HG03103 (cell line): Measurements from ENCODE around the gene NXPE3.

Experiments
- ATAC-seq: cut with Tn5 transposase; IDR thresholded peaks from one replicate; pipeline ENCODE4 v1.9.1; 2021; ENCODE audit warnings: low read depth; ENCODE audit not compliant: unreplicated experiment

NXPE3 gene

DNA sequence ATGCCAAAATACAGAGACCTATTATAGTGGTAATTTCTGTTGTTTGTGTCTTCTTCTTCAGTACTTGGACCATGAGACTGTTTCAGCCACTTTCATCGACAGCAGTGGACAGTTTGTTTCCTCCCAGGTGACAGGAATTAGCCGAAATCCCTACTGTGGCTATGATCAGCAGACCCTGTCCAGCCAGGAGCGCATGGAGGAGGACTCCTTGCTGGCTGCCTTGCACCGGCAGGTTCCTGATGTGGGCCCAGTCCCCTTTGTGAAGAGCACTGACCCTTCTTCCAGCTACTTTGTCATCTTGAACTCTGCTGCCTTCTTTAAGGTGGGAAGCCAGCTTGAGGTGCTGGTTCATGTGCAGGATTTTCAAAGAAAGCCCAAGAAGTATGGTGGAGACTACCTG, 22.2 kb downstream of the NXPE3 start:
- ATAC-seq, result no peak

DNA sequence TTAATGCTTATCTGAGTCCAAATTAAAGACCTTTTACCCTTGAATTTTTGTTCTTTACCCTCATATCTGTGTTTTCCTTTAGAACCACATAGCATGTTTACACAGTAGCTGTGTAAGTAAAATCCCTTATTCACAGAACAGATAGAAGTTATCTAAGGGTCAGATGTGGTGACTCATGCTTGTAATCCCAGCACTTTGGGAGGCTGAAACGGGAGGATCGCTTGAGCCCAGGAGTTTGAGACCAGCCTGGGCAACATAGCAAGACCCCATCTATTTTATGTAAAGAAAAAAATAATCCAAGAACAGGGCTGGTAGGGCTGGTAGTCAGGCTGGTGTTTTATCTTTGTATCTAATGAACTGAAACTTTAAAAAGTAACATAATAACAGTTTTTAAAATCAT, 23.2 kb downstream of the NXPE3 start:
- no peak for ATAC-seq

DNA sequence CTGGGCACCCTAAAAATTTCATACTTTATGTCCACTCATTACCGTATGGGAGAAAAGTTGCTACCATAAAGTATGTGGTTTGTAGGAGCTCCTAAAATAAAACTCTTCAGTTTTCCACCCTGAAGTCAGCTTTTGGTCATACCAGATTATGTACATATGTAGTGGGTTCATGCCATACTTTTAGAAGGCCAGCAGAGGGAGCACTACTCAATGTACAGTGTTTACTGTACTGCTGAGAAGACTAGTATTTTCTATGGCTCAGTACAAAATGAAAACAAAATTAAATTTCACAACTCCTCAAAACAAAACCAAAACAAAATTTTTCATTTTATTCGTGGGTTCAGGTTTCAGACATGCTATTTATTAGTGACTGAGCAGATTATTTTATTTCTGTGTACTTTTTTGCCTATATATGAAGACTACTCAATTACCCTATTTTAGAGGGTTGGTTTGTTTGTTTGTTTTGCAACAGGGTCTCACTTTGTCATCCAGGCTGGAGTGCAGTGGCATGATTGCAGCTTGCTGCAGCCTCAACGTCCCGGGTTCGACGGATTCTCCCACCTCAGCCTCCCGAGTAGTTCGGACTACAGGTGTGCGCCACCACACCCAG, 24.3 kb downstream of the NXPE3 start:
- ATAC-seq, result peak; percentile 92

DNA sequence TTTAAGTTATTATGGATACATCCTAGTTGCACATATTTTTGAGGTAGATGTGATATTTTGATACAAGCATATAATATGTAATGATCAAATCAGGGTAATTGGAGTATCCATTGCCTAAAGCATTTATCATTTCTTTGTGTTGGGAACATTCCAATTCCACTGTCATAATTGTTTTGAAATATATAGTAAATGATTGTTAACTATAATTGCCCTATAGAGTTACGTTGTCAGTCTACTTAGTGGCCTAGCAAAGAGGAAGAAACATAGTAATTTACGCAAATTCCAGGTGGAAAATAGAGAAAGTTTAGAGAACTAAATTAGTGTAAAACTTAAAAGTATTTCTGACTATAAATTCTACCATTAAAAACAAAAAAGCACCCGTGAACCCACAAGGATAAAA, 24.9 kb downstream of the NXPE3 start:
- ATAC-seq, result no peak

DNA sequence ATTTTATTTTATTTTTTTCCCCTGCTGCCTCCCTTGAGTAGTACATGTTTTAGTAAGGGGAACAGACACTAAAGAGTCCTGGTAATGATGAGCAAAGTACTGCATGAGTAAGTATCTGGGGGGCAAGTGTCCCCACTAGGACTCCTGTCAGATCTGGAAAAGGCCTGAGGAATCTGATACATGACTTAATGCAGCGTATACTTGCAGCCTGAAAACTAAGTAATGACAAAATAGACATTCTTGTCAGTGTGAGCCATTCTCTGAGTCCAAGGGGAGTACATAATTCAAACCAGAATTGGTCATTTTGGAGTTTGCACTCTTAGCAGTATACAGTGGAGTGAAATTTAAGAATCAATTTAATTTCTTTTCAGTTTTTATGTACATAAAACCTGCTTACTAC, 27.5 kb downstream of the NXPE3 start:
- ATAC-seq, result no peak

DNA sequence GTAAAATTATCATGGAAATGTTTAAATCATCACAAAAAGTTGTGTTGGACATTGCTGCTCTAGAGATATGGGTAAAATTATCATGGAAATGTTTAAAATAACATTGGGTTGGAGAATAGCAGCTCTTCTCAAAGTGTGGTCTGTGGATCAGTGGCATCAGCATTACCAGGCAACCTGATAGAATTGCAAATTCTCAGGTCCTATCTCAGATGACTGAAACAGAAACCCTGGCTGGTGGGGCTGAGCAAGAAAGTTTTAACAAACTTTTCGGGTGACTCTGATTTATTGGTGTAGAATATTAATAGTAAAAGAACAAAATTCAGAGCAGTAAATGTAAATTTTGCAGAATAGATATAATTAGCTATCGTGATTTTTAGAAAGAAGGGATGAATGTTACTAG, 28.9 kb downstream of the NXPE3 start:
- ATAC-seq, result peak; percentile 59

DNA sequence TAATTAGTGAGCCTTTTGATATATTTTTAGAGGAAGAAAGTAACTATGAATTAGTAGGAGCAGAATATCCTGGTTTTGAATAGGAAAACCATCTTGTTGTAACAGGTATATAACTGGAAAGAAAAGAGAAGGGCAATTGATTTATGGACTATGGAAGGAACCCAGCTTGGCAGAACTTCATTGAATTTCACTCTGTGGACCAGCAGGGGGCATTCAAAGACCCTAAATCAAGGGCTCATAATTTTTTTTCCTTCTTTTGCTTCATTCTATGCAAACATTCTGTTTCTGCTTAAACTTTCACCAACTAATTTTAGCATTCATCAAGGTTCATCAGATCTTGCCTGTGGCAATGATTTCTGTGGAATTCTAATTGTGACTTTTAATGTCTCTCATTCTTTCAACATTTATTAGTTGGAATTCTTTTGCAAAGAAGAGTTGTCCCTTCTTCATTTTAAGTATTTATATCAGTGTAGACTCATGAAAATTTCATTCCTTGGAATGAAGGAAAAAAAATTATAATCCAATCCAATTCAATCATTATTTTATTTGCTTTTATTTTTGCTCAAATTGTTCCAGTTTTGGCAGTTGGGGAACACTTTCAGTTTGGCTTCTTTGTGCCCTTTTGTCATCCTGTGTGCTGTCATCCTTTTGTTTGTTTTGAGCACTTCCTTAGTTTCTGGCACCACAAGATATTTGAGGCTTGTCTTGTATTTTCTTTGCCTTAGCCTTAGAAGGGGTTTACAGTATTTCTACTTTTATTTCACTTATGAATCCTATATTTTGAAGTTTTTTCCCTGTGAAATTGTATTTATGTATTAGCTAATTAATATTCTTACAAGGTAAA, 30.4 kb downstream of the NXPE3 start:
- no peak for ATAC-seq

DNA sequence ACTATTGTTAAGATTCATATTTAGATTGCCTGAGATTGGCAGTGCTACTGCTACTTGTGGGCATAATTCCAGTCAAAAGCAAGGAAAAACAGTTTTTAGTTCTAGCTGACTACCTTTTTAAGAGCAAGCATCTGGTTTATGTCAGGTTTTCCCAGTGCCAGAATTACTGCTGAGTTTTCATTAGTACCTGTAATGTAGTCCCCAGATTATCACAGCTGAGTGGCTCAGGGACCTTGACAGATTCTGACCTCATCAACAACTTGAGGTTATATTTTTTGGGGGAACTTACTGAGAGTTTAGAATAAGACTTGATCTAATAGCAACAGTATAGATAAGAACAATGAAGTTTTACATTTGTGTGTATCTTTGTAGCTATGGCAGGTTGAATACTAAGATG, 31.0 kb downstream of the NXPE3 start:
- ATAC-seq, result no peak

DNA sequence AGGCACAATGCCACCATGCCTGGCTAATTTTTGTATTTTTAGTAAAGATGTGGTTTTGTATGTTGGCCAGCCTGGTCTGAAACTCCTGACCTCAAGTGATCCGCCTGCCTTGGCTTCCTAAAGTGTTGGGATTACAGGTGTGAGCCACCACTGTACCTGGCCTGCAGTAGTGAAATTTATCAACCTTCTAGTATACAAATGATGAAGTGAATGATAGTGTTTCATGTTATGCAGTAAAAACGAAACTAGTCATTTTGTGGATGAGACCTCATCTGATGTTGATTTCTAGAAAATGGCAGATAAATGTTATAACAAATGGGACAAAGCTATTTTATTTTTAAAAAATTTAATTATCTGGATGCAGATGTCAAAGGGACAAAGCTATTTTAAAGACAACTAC, 32.9 kb downstream of the NXPE3 start:
- no peak for ATAC-seq

DNA sequence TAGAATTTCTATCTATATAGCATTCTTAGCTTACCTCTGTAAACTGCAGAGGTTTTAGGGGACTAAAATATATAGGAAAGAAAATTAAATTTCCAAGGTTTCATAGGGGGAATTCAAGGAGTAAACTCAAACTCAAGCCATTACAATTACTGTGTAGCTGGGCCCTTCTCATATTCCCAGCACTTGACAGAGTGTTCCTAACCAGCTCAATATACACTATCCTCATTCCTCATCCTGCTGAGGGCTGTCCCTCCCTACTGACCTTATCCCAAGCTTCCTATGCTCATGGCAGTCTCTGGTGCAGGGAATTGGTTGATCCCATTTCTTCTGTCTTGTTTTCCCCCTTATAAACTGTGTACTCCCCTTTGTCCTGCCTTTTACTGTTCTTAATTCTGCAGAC, 33.9 kb downstream of the NXPE3 start:
- no peak for ATAC-seq

DNA sequence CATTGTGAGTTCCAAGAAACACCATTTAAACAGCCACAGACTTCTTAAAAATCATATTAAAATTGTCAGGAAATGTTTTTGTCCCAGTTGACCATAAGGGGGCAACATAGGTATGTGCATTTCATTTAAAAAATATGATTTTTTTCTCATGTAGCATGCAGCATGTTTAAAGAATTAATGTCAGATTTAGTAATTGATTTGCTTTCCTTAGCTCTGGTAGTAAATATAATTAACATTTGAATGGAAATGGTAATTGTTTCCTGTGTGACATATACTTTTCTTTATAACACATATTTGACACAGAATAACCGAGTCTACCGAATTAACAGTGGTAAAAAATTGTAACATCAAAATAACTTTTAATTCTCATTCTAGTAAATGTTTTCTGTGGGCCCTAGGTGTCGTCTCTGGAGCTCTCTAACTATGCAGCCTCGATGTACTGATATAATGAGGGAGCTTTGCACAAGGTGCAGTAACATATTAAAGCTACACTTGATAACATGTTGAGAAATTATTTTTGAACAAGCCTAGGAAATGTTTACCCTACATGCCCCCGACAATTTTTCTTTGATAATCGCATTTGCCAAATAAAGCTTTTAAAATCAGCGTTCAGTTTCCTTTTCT, 34.9 kb downstream of the NXPE3 start:
- ATAC-seq, result no peak

DNA sequence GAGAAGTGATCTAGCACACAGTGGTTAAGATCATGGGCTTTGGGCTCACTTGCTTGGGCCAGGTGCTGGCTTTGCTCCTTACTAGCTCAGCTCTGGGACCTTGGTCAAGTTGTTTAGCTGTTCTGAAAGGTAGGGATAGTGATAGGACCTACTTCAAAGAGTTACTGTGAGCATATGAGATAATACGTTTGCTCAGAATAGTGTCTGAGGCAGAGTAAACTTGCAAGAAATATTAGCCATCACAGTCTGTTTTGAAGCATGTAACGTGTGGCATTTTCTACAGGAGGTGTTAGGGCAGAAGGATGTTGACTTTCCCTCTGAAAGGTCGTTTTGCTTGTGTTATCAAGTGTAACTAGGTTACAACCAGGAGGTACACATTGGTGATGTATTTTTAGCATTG, 35.8 kb downstream of the NXPE3 start:
- no peak for ATAC-seq

DNA sequence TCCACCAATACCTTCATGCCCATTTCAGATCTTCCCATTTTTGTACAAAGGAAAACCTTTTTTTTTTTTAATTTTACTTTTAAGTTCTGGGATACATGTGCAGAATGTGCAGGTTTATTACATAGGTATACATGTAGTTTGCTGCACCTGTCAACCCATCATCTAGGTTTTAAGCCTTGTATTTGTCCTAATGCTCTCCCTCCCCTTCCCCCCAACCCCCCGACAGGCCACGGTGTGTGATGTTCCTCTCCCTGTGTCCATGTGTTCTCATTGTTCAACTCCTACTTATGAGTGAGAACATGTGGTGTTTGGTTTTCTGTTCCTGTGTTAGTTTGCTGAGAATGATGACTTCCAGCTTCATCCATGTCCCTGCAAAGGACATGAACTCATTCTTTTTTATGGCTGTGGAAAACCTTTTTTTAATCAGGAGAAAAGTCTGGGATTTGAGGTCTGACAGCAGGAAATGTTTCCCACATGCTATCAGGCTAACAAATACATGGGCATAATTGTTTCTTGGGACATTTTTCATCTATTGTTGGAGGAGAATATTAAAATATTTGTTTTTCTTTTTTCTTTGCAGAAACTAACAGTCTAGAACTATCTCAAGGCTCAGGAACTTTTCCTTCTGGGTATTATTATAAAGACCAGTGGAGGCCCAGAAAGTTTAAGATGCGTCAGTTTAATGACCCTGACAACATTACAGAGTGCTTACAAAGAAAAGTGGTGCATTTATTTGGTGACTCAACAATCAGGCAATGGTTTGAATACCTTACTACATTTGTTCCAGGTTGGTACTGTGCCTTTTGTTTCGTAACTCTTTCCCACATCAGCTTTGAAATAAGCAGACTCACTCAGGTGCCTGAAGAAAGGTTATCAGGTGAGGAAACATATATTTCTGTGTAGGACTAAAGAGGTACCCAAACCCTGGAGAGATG, 37.5 kb downstream of the NXPE3 start:
- ATAC-seq, result no peak

DNA sequence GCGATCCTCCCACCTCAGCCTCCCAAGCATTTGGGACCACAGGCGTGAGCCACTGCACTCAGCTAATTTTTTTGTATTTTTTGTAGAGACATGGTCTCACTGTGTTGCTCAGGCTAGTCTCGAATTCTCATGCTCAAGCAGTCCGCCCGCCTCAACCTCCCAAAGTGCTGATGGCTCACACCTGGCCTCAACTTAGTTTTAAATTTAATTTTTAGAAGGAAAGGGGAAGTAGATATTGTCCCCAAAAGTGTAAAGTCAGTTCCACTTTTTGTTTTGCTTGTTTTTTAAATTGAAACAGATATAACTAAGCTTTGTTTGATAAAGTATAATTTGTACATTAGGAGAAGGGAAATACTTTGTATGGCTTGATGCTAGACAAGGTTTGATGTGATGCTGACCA, 39.0 kb downstream of the NXPE3 start:
- ATAC-seq, result no peak

DNA sequence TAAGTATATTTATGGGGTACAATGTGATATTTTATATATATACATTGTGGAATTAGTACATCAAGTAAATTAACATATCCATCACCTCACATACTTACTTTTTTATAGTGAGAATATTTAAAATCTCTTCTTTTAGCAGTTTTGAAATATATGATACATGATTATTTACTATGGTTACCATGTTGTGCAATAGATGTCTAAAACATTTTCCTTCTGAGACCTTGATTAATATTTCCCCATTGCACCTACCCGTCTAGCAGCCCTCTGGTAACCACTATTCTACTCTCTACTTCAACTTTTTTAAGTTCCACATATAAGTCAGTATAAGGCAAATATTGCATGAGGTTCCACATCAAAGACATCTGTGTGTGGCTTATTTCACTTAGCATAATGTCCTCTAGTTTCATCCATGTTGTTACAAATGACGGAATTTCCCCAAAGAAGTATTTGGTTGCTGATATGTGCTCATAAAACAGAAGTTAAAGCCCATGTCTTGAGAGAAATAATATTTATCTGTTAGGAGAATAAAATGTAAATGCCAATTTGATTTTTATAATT, 40.7 kb downstream of the NXPE3 start:
- no peak for ATAC-seq

DNA sequence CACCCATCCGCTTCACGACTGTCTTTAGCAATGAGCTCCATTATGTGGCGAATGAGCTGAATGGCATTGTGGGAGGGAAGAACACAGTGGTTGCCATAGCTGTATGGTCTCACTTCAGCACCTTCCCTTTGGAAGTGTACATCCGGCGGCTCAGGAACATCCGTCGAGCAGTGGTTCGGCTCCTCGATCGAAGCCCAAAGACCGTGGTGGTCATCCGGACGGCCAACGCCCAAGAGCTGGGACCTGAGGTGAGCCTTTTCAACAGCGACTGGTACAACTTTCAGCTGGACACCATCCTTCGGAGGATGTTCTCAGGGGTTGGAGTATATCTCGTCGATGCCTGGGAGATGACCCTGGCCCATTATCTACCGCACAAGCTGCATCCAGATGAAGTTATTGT, 42.5 kb downstream of the NXPE3 start:
- no peak for ATAC-seq

DNA sequence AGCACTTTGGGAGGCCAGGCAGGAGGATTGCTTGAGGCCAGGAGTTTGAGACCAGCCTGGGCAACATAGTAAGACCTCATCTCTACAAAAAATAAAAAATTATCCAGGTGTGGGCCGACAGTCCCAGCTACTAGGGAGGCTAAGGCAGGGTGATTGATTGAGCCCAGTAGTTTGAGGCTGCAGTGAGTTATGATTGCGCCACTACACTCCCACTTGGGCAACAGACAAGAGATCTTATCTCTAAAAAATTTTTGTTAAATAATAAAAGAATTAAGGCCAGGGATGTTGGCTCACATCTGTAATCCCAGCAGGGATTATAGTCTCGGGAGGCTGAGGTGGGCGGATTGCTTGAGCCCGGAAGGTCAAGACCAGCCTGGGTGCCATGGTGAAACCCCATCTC, 44.5 kb downstream of the NXPE3 start:
- no peak for ATAC-seq

DNA sequence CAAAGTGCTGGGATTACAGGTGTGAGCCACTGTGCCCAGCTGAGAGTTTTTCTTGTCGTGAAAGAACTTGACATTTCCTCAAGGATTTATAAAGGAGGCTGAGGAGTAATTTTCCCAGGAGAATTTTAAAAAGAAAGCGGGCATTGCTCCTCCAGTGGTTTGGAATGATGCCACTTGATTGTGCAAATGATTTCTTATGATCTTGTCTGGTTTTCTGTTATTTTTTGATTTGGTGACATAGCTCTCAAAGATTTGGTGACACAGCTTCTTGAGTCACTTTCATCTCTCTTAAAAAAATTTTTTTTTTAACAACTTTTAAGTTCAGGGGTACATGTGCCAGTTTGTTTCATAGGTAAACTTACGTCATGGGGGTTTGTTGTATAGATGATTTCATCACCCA, 45.7 kb downstream of the NXPE3 start:
- ATAC-seq, result no peak

DNA sequence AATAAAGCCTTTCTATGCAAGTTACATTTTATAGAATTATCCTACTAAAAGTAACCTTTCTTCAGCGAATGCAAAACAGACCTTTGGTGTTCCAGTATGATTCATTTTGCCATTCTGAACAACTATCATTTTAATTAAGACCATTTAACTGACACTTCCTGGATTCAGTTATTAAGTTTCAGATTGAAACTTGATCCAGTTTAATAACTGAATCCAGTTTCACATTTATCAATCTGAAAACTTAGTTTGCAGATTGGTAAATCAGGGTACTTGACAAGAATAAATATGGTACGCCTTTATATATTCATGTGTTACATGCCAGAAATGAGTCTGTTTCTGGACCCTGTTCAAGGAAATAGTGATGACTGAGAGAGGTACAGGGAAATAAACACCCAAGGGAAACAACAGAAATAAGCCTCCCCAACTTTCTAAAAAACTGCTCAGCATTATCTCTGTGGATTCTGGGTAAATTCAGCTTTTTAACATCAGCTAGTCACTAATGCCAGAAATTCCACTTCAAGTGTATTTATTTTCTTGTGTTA, 47.0 kb downstream of the NXPE3 start:
- no peak for ATAC-seq
